Measurements from ENCODE around the gene SUCO. TPM values are rescaled to one million over a fixed set of nuclear protein-coding genes. Genes with fewer than 3 reads are reported as not detected.

SUCO gene
- total RNA-seq, 1 experiment from 2014 or later: 50.3 TPM

DNA sequence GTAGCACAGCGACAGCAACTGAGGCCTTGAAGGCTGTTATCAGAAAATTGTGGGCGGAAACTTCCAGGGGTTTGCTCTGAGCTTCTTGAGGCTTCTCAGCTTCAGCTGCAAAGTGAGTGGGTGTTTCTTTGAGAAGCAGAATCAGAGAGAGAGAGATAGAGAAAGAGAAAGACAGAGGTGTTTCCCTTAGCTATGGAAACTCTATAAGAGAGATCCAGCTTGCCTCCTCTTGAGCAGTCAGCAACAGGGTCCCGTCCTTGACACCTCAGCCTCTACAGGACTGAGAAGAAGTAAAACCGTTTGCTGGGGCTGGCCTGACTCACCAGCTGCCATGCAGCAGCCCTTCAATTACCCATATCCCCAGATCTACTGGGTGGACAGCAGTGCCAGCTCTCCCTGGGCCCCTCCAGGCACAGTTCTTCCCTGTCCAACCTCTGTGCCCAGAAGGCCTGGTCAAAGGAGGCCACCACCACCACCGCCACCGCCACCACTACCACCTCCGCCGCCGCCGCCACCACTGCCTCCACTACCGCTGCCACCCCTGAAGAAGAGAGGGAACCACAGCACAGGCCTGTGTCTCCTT, 126.0 kb downstream of the SUCO start, which contains the start of gene FASLG:
Gene FASLG, plus strand, starts transcription at position 233 of the 583 bp plus-strand sequence. Its CDS starts 99 bp downstream, at position 332.
- Mint-ChIP-seq H3K4me1 (ENCODE audit: low read depth, unreplicated experiment) (no peaks in the 10 kb centered on the region), H3K27ac (ENCODE audit: unreplicated experiment) (no peak within 1 kb of the TSS), H3K4me3 (ENCODE audit: unreplicated experiment) (no peak within 1 kb of the TSS), H3K36me3 (ENCODE audit: insufficient read depth, unreplicated experiment) (no peaks in the 10 kb centered on the region), H3K27me3 (ENCODE audit: insufficient read depth, unreplicated experiment) (no peaks in the 10 kb centered on the region), H3K9me3 (ENCODE audit: unreplicated experiment) (no peaks in the 10 kb centered on the region)
- no peak within 1 kb of the TSS for H3K4me3 ChIP-seq (ENCODE audit: low read depth, low read length)
- no peaks in the 10 kb centered on the region for H3K4me1 ChIP-seq
- POLR2A ChIA-PET: no interaction called here
- no peaks in the 10 kb centered on the region for H3K36me3 ChIP-seq (ENCODE audit: control insufficient read depth, insufficient read depth, low read length)
- no peak for DNase-seq
- BruUV-seq (replicated peaks): no TSS peak
- intact Hi-C loops (cut with micrococcal nuclease; ENCODE audit: unreplicated experiment): no loop called here
- H3K9me3 ChIP-seq: no peaks in the 10 kb centered on the region
- no peaks in the 10 kb centered on the region for H3K27me3 ChIP-seq (replicated peaks; ENCODE audit: control insufficient read depth, insufficient read depth, low read length)
- TF ChIP-seq, protein P1, sequence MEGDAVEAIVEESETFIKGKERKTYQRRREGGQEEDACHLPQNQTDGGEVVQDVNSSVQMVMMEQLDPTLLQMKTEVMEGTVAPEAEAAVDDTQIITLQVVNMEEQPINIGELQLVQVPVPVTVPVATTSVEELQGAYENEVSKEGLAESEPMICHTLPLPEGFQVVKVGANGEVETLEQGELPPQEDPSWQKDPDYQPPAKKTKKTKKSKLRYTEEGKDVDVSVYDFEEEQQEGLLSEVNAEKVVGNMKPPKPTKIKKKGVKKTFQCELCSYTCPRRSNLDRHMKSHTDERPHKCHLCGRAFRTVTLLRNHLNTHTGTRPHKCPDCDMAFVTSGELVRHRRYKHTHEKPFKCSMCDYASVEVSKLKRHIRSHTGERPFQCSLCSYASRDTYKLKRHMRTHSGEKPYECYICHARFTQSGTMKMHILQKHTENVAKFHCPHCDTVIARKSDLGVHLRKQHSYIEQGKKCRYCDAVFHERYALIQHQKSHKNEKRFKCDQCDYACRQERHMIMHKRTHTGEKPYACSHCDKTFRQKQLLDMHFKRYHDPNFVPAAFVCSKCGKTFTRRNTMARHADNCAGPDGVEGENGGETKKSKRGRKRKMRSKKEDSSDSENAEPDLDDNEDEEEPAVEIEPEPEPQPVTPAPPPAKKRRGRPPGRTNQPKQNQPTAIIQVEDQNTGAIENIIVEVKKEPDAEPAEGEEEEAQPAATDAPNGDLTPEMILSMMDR (IDR thresholded peaks at IDR 0.05; ENCODE audit: insufficient read depth in 1 of 2, low read depth in 1 of 2, low read length in 1 of 2, severe bottlenecking in 1 of 2, unreplicated experiment in 1 of 2): no peak
- CTCF ChIA-PET: no interaction called here

DNA sequence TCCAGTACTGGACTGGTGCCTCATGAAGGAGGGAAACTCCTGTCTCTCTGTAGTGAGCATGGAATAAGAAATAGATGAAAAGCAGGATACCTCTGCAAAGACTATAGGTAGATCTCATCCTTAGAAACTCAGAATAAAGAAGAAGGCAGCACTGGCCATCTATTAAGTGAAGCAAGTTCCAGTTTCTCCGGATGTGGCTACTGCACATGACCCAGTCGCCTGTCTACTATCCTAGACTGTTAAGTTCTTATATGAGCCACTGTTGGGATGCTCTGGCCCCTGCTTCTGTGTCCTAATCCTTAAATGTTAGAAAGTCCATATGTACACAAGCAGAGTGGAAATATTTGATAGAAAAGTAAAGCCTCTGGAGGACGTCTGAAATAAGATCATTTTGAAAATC, 128.2 kb downstream of the SUCO start:
- H3K27ac Mint-ChIP-seq (ENCODE audit: unreplicated experiment): no peak overlapping the region
- Histone ChIP-seq H3K27me3 (replicated peaks; ENCODE audit: control insufficient read depth, insufficient read depth, low read length) (no peaks in the 10 kb centered on the region), H3K4me3 (ENCODE audit: low read depth, low read length) (no peak overlapping the region), H3K9me3 (no peaks in the 10 kb centered on the region), H3K4me1 (no peaks in the 10 kb centered on the region), H3K36me3 (ENCODE audit: control insufficient read depth, insufficient read depth, low read length) (no peaks in the 10 kb centered on the region)
- TF ChIP-seq, protein P1 (IDR thresholded peaks at IDR 0.05; ENCODE audit: insufficient read depth in 1 of 2, low read depth in 1 of 2, low read length in 1 of 2, severe bottlenecking in 1 of 2, unreplicated experiment in 1 of 2): no peak
- no peaks in the 10 kb centered on the region for H3K36me3 Mint-ChIP-seq (ENCODE audit: insufficient read depth, unreplicated experiment)
- intact Hi-C loops (cut with micrococcal nuclease; ENCODE audit: unreplicated experiment): no loop called here
- no peaks in the 10 kb centered on the region for H3K4me1 Mint-ChIP-seq (ENCODE audit: low read depth, unreplicated experiment)
- ChIA-PET CTCF (no interaction called here), POLR2A (no interaction called here)
- no peak overlapping the region for H3K4me3 Mint-ChIP-seq (ENCODE audit: unreplicated experiment)
- BruUV-seq (replicated peaks): no TSS peak
- DNase-seq: no peak
- H3K9me3 Mint-ChIP-seq (ENCODE audit: unreplicated experiment): no peaks in the 10 kb centered on the region
- no peaks in the 10 kb centered on the region for H3K27me3 Mint-ChIP-seq (ENCODE audit: insufficient read depth, unreplicated experiment)

Other genes with a start within 250 kb of the SUCO start
- 0.82 and 1.9 TPM in 2 replicates for gene C1orf105, start 112.5 kb upstream of the SUCO start, total RNA-seq (2022)
- 23.7 and 26.1 TPM in 2 replicates for gene PIGC, start 89.1 kb upstream of the SUCO start, total RNA-seq (2022)
- gene FASLG, start 126.0 kb downstream of the SUCO start, total RNA-seq (2022): not detected in 2 replicates